ENCODE data around the gene ST14. TPM values are rescaled to one million over a fixed set of nuclear protein-coding genes. Genes with fewer than 3 reads are reported as not detected.
A peak's percentile ranks its signal among the peaks of the same experiment; 100 is the strongest.

The ST14 gene
- total and polyA plus RNA-seq, 11 donors = 0.37 to 13.0 (median 1.3) TPM

DNA sequence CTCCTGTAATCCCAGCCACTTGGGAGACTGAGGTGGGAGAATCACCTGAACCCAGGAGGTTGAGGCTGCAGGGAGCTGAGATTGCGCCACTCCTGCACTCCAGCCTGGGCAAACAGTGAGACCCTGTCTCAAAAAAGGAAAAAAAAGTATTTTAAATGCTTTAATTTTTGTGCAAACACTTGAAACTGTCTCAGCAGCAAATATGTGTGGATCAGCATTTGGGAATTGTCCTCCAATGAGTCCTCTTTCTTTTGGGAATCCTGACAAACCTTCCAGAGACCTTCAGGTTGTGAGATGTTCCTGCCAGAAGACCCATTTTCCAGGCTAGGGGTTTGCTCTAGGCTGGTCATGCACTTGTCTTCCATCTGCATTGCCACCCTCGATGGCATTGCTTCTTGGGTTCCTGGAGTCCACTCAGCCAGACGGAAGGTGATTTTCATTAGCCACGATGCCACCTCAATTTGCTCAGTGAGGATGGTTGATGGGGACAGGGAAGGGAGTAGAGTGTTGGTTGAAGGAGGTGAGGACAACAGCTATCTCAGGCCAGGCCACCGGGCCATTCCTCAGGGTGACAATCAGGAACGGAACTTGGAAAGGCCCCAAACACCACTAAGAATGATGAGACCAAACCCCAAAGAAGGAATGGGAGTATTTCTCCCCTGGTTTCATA, 55.4 kb downstream of the ST14 start:
- TF ChIP-seq, protein P1, sequence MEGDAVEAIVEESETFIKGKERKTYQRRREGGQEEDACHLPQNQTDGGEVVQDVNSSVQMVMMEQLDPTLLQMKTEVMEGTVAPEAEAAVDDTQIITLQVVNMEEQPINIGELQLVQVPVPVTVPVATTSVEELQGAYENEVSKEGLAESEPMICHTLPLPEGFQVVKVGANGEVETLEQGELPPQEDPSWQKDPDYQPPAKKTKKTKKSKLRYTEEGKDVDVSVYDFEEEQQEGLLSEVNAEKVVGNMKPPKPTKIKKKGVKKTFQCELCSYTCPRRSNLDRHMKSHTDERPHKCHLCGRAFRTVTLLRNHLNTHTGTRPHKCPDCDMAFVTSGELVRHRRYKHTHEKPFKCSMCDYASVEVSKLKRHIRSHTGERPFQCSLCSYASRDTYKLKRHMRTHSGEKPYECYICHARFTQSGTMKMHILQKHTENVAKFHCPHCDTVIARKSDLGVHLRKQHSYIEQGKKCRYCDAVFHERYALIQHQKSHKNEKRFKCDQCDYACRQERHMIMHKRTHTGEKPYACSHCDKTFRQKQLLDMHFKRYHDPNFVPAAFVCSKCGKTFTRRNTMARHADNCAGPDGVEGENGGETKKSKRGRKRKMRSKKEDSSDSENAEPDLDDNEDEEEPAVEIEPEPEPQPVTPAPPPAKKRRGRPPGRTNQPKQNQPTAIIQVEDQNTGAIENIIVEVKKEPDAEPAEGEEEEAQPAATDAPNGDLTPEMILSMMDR (IDR thresholded peaks at IDR 0.05) = no peak
- TF ChIP-seq POLR2A (IDR thresholded peaks at IDR 0.05) = no peak
- Histone ChIP-seq H3K9me3 (no peaks in the 10 kb centered on the region), H3K27me3 (peaks cover 0 to 6% (median 0%) of the 10 kb centered on the region in 9 donors), H3K36me3 (no peaks in the 10 kb centered on the region), H3K4me1 (peaks cover 0 to 8% (median 4%) of the 10 kb centered on the region in 12 donors), H3K27ac (no peak overlapping the region), H3K4me3 (no peak overlapping the region)
- no peak for ATAC-seq
- intact Hi-C loops (cut with DNase I) = loop anchor here (2.0 to 10.0 kb wide), 8 partner anchors 170 to 680 kb away; partner anchors contain the start of gene ADAMTS8 (in 4 of the 10)
- 64 to 76% (median 66%) methylated on average over 6 of the region's 6 CpGs for WGBS, 4 donors
- DNase-seq = peak in 1 of 5 donors; percentile 6

DNA sequence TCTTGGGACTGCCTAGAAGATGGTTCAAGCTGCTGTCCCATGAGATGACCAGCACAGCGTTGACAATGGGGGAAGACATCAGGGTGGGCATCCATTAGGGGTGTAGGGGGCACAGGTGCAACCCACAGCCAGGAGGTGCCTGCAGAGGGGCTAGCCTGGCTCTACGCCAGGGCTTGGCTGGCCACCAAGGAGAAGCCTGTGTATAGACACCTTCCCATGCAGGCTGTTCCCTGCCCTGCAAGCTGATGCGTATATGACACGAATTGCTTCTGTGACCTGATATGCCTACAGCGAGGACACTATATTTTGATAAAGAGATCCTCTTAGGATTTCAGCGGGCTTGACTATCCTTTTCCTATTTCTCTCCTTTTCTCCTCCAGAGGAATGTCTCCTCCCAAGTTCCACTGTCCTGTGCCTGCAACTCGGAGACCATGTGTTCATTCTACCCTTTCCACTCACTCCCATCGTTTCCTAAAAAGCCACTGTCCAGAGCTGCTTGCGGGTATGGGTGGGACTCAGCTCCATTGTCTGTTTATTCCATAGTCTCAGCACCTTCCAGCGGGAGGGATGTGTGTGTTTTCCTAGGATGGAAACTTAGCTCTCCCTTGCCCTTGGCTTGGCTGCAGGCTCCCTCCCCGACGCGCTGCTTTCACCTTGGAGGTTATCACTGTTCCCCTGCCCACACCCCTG, 56.1 kb downstream of the ST14 start:
- no peaks in the 10 kb centered on the region for H3K36me3 ChIP-seq
- ATAC-seq (no peak), DNase-seq (peak in 1 of 5 donors; percentile 13)
- 52 to 57% (median 54%) methylated on average over 13 of the region's 13 CpGs for WGBS, 4 donors
- no peak for TF ChIP-seq POLR2A (IDR thresholded peaks at IDR 0.05)
- TF ChIP-seq, protein P1 (IDR thresholded peaks at IDR 0.05) = no peak
- H3K27ac ChIP-seq = no peak overlapping the region
- H3K9me3 ChIP-seq = no peaks in the 10 kb centered on the region
- peaks cover 0 to 6% (median 0%) of the 10 kb centered on the region in 9 donors for H3K27me3 ChIP-seq
- intact Hi-C loops (cut with DNase I) = loop anchor here in 6 of 10 donors (2.0 to 10.0 kb wide), 5 partner anchors 169 to 679 kb away; partner anchors contain the start of gene ADAMTS8 (in 1 of the 6)
- peaks cover 0 to 8% (median 4%) of the 10 kb centered on the region in 12 donors for H3K4me1 ChIP-seq
- no peak overlapping the region for H3K4me3 ChIP-seq

DNA sequence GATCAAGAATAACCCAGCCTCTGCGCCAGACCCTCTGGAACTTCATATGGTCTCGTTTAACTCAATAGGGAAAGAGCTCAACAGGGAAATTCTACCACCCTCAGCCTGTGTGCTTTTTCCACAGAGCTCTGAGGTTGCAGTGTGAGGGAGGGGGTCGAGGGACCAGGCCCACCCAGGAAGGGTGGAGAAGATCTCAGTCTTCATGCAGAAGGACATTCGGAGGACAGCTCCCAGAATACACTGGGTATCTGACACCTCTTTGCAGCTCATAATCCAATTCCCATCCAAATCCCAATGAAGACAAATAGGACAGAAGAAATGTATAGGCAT, 56.6 kb downstream of the ST14 start:
- Histone ChIP-seq H3K9me3 (no peaks in the 10 kb centered on the region), H3K27me3 (peaks cover 0 to 6% (median 0%) of the 10 kb centered on the region in 9 donors), H3K27ac (no peak overlapping the region), H3K36me3 (no peaks in the 10 kb centered on the region), H3K4me1 (peaks cover 0 to 8% (median 4%) of the 10 kb centered on the region in 12 donors), H3K4me3 (no peak overlapping the region)
- TF ChIP-seq POLR2A (IDR thresholded peaks at IDR 0.05) = no peak
- TF ChIP-seq, protein P1 (IDR thresholded peaks at IDR 0.05) = no peak
- ATAC-seq = no peak
- intact Hi-C loops (cut with DNase I) = loop anchor here in 6 of 10 donors (5.0 to 10.0 kb wide), 4 partner anchors 169 to 679 kb away; no protein-coding TSS in a partner anchor
- WGBS, 4 donors = 41 to 56% (median 47%) methylated on average over 4 of the region's 4 CpGs
- DNase-seq = no peak

DNA sequence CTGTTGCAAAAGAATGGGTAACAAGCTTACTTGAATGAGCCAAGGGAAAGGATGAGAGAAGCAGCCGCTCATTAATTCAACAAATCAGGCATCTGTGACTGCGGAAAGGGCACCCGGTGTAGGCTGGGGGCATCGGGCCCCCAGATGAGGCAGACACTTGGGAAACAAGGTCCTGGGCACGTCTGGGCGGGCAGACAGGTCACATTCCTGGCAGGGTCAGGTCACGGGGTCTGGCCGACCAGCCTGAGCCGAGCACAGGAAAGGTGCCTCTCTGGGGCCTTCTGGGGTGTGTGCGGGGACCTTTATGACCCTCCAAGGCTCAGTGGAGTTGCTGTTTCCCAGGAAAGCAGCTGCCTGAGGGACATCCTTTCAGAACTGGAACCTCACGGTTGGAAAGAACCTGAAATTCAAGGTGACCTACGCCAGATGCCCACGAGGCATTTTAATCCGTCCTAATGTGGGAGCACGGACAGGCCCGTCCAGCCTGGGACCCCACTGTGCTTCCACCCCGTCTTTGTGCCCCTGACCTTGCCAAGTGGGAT, 57.1 kb downstream of the ST14 start:
- Histone ChIP-seq H3K4me1 (peaks cover 0 to 8% (median 4%) of the 10 kb centered on the region in 12 donors), H3K27ac (no peak overlapping the region), H3K36me3 (no peaks in the 10 kb centered on the region), H3K27me3 (peaks cover 0 to 6% (median 0%) of the 10 kb centered on the region in 9 donors), H3K4me3 (no peak overlapping the region), H3K9me3 (no peaks in the 10 kb centered on the region)
- 80 to 88% (median 84%) methylated on average over 16 to 17 of the region's 17 CpGs for WGBS, 4 donors
- DNase-seq = peak in 1 of 5 donors; percentile 9
- intact Hi-C loops (cut with DNase I) = loop anchor here in 6 of 10 donors (5.0 to 10.0 kb wide), 4 partner anchors 168 to 678 kb away; no protein-coding TSS in a partner anchor
- TF ChIP-seq POLR2A (IDR thresholded peaks at IDR 0.05) = no peak
- TF ChIP-seq, protein P1 (IDR thresholded peaks at IDR 0.05) = no peak
- no peak for ATAC-seq

All from heart left ventricle (tissue), 16 donors.